Gastroesophageal sphincter (tissue), 3 donors: Measurements from ENCODE around the gene MTNR1A.

Experiments
- POLR2AphosphoS5 ChIP-seq: sonication (generic); formaldehyde crosslinking; IDR thresholded peaks from one replicate; pipeline ENCODE4 v1.6.1; 2017; ENCODE audit warnings: antibody characterized with exemption
- TF ChIP-seq, protein P1 (sequence below), 4 experiments: fragments of 200-600 bp in 2 of 4; fragments of 450-650 bp in 2 of 4; sonication (generic) in 1 of 4; IDR thresholded peaks; one replicate each; pipeline ENCODE4 v1.5.1; 2017 to 2019; ENCODE audit warnings: antibody characterized with exemption in 4 of 4, mild to moderate bottlenecking in 2 of 4, moderate library complexity in 2 of 4

DNA sequence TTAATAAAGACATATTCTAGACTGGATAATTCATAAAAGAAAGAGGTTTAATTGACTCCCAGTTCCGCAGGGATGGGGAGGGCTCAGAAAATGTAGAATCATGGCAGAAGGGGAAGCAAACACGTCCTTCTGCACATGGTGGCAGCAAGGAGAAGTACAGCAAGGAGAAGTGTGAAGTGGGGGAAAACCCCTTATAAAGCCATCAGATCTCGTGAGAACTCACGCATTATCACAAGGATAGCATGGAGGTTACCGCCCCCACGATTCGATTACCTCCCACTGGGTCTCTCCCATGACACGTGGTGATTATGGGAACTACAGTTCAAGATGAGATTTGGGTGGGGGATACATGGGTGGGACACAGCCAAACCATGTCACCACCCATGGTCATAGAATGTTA, 58.3 kb downstream of the MTNR1A start:
- TF ChIP-seq, protein P1, sequence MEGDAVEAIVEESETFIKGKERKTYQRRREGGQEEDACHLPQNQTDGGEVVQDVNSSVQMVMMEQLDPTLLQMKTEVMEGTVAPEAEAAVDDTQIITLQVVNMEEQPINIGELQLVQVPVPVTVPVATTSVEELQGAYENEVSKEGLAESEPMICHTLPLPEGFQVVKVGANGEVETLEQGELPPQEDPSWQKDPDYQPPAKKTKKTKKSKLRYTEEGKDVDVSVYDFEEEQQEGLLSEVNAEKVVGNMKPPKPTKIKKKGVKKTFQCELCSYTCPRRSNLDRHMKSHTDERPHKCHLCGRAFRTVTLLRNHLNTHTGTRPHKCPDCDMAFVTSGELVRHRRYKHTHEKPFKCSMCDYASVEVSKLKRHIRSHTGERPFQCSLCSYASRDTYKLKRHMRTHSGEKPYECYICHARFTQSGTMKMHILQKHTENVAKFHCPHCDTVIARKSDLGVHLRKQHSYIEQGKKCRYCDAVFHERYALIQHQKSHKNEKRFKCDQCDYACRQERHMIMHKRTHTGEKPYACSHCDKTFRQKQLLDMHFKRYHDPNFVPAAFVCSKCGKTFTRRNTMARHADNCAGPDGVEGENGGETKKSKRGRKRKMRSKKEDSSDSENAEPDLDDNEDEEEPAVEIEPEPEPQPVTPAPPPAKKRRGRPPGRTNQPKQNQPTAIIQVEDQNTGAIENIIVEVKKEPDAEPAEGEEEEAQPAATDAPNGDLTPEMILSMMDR (IDR thresholded peaks at IDR 0.05): no peak
- no peak for TF ChIP-seq POLR2AphosphoS5
